GM18909 (cell line): Measurements from ENCODE around the gene TNNI3.
"Not testable (repeated sequence)": the region's sequence is repeated elsewhere in the genome, so short reads cannot be mapped to it uniquely, and the experiment has no call there.

Experiments used
- ATAC-seq: cut with Tn5 transposase; IDR thresholded peaks from one replicate; pipeline ENCODE4 v1.9.1; 2021; ENCODE audit warnings: mild to moderate bottlenecking; ENCODE audit not compliant: unreplicated experiment, poor library complexity

Gene TNNI3

GRCh38 chr19:55157064-55157908 is at the start of gene TNNI3:
TNNI3 (minus strand) TSS chr19:55157732; CDS start chr19:55157589, 143 bp downstream.
- no peak for ATAC-seq

GRCh38 chr19:55206664-55207500 is 49.4 kb upstream of the TNNI3 start:
- ATAC-seq: no peak

- ATAC-seq: not testable (repeated sequence)
Observed at GRCh38 chr19:55202199-55202598, 44.7 kb upstream of the TNNI3 start.

GRCh38 chr19:55199620-55200204 is 42.2 kb upstream of the TNNI3 start:
- no peak for ATAC-seq

- no peak for ATAC-seq
Observed at GRCh38 chr19:55198651-55199050, 41.1 kb upstream of the TNNI3 start.

GRCh38 chr19:55197528-55197927 is 40.0 kb upstream of the TNNI3 start:
- no peak for ATAC-seq

- no peak for ATAC-seq
Observed at GRCh38 chr19:55196803-55197202, 39.3 kb upstream of the TNNI3 start.

GRCh38 chr19:55193481-55193880 is 35.9 kb upstream of the TNNI3 start:
- no peak for ATAC-seq

- no peak for ATAC-seq
Observed at GRCh38 chr19:55189403-55189835, 31.9 kb upstream of the TNNI3 start.

GRCh38 chr19:55188625-55189024 is 31.1 kb upstream of the TNNI3 start:
- no peak for ATAC-seq

- no peak for ATAC-seq
Observed at GRCh38 chr19:55186080-55186479, 28.5 kb upstream of the TNNI3 start.

- no peak for ATAC-seq
Observed at GRCh38 chr19:55181740-55182139, 24.2 kb upstream of the TNNI3 start.

GRCh38 chr19:55179606-55180484 is 22.3 kb upstream of the TNNI3 start, which contains the start of gene SYT5:
SYT5 (minus strand) TSS chr19:55180289; CDS start chr19:55179041, 1,248 bp downstream.
- ATAC-seq: no peak

- ATAC-seq: peak; percentile 68
Observed at GRCh38 chr19:55178781-55179599, 21.5 kb upstream of the TNNI3 start.

- ATAC-seq: no peak
Observed at GRCh38 chr19:55176076-55176475, 18.5 kb upstream of the TNNI3 start.

- ATAC-seq: no peak
Observed at GRCh38 chr19:55175117-55175867, 17.8 kb upstream of the TNNI3 start.

- no peak for ATAC-seq
Observed at GRCh38 chr19:55174425-55175116, 17.0 kb upstream of the TNNI3 start.
